HepG2 (cell line): ENCODE measurements around the gene EXOC6B.

Source experiments
- EP300 ChIP-seq, 3 experiments: sonication (generic) in 1 of 3; formaldehyde crosslinking in 1 of 3; IDR thresholded peaks; 2 replicates each; pipeline versions ENCODE4 v1.5.1 to v1.6.1; 2011 to 2020; ENCODE audit warnings: low read depth in 2 of 3, low read length in 2 of 3, borderline replicate concordance in 1 of 3, improper control_type of control experiment in 1 of 3, mild to moderate bottlenecking in 1 of 3, missing genetic modification reagents in 1 of 3, moderate library complexity in 1 of 3
- FOXJ3 ChIP-seq: sonication (generic); formaldehyde crosslinking; IDR thresholded peaks from 2 replicates; pipeline ENCODE4 v1.4.0; 2020; ENCODE audit warnings: missing genetic modification reagents, mild to moderate bottlenecking, borderline replicate concordance
- KLF13 ChIP-seq: sonication (generic); formaldehyde crosslinking; IDR thresholded peaks from 2 replicates; pipeline ENCODE4 v1.4.0; 2020; ENCODE audit warnings: mild to moderate bottlenecking, missing genetic modification reagents
- NONO ChIP-seq, 2 experiments: fragments of 450-650 bp in 1 of 2; sonication (generic) in 1 of 2; formaldehyde crosslinking in 1 of 2; IDR thresholded peaks in 1 of 2; conservative IDR thresholded peaks in 1 of 2; 2 replicates each; pipeline versions ENCODE4 v1.6.1 to v1.8.0; 2017 to 2022; ENCODE audit warnings: mild to moderate bottlenecking in 1 of 2, missing genetic modification reagents in 1 of 2, moderate library complexity in 1 of 2
- RAD21 ChIP-seq: fragments of 450-650 bp; formaldehyde crosslinking; IDR thresholded peaks from 2 replicates; pipeline ENCODE4 v1.5.0; 2020; ENCODE audit warnings: mild to moderate bottlenecking
- TEAD2 ChIP-seq: sonication (generic); formaldehyde crosslinking; IDR thresholded peaks from 2 replicates; pipeline ENCODE4 v1.9.0; 2021; ENCODE audit warnings: missing genetic modification reagents
- ZNF354B ChIP-seq: sonication (generic); formaldehyde crosslinking; IDR thresholded peaks from 2 replicates; pipeline ENCODE4 v1.8.0; 2022; ENCODE audit warnings: mild to moderate bottlenecking, missing genetic modification reagents
- TF ChIP-seq, protein P1 (sequence below): sonication (generic); formaldehyde crosslinking; IDR thresholded peaks from 2 replicates; pipeline ENCODE4 v1.4.0; 2020; ENCODE audit warnings: missing genetic modification reagents, mild to moderate bottlenecking, borderline replicate concordance

DNA sequence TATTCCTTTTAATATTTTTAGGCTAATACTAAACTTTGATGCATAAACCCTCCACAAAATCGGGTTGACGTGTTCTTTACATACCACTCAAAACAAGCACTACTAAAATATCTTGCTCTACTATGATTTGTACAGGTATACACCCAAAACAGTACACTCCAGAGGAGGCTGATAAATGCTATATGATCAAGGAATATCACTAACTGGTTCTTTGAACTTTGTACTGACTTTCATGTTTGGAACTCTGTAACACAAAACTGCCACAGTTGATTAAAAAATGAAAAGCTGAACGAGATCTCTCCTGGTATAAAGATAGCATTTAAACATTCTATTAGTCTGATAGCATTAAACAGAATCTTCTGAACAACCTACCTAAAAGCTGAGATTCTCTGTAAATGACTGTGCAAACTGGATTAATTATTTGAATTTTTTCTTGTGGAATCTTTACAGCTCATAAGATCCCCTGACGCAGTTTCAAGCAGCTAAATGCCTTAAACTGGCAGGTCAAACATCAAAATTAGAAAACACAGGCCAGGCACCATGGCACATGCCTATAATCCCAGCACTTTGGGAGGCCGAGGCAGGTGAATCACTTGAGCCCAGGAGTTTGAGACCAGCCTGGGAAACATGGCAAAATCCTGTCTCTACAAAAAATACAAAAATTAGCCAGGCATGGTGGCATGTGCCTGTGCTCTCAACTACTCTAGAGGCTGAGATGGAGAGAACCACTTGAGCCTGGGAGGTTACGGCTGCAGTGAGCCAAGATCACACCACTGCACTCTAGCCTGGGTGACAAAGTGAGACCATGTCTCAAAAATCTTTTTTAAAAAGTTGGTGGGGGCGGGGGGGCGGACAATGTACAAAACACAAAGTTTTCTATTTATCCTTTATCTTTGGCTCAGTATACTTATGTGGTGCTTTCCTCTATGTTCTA, 150.6 kb downstream of the EXOC6B start:
- TF ChIP-seq TEAD2 (CRISPR knock-in tag) (no peak), KLF13 (no peak), EP300 (IDR thresholded peaks at IDR 0.05; ENCODE audit: low read depth in 2 of 2, low read length in 2 of 2) (no peak), EP300 (CRISPR knock-in tag; IDR thresholded peaks at IDR 0.05; ENCODE audit: borderline replicate concordance) (no peak), RAD21 (CRISPR knock-in tag) (no peak), FOXJ3 (no peak), ZNF354B (CRISPR knock-in tag) (no peak), NONO (IDR thresholded peaks at IDR 0.05) (no peak), NONO (CRISPR knock-in tag; conservative IDR thresholded peaks at IDR 0.05) (no peak)
- TF ChIP-seq, protein P1, sequence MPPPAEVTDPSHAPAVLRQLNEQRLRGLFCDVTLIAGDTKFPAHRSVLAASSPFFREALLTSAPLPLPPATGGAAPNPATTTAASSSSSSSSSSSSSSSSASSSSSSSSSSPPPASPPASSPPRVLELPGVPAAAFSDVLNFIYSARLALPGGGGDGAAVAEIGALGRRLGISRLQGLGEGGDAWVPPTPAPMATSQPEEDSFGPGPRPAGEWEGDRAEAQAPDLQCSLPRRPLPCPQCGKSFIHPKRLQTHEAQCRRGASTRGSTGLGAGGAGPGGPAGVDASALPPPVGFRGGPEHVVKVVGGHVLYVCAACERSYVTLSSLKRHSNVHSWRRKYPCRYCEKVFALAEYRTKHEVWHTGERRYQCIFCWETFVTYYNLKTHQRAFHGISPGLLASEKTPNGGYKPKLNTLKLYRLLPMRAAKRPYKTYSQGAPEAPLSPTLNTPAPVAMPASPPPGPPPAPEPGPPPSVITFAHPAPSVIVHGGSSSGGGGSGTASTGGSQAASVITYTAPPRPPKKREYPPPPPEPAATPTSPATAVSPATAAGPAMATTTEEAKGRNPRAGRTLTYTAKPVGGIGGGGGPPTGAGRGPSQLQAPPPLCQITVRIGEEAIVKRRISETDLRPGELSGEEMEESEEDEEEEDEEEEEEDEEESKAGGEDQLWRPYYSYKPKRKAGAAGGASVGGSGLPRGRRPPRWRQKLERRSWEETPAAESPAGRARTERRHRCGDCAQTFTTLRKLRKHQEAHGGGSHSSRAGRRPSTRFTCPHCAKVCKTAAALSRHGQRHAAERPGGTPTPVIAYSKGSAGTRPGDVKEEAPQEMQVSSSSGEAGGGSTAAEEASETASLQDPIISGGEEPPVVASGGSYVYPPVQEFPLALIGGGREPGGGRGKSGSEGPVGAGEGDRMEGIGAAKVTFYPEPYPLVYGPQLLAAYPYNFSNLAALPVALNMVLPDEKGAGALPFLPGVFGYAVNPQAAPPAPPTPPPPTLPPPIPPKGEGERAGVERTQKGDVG: no peak
